GM23248 (cell line): ENCODE measurements around the gene MTCL1.

Source experiments
- EZH2 ChIP-seq: fragments of 200-600 bp; sonication (generic); IDR thresholded peaks from 2 replicates; pipeline ENCODE4 v1.6.1; 2018; ENCODE audit warnings: antibody characterized with exemption, mild to moderate bottlenecking; ENCODE audit not compliant: insufficient read depth, poor library complexity, severe bottlenecking
- EZH2phosphoT487 ChIP-seq: fragments of 200-600 bp; sonication (generic); IDR thresholded peaks from 2 replicates; pipeline ENCODE4 v1.6.1; 2018; ENCODE audit warnings: antibody characterized with exemption, moderate library complexity, mild to moderate bottlenecking, low read depth; ENCODE audit not compliant: insufficient read depth

GRCh38 chr18:8741532-8741931 lies 36.2 kb downstream of the MTCL1 start:
- TF ChIP-seq EZH2phosphoT487 (no peak), EZH2 (no peak)
